Neural cell (in vitro differentiated cells): ENCODE data around the gene TNFAIP8L1.

ENCODE experiments used
- EP300 ChIP-seq: fragments of 450-650 bp; conservative IDR thresholded peaks from 2 replicates; pipeline ENCODE4 v1.6.1; 2014; ENCODE audit warnings: antibody characterized with exemption, mild to moderate bottlenecking, moderate library complexity; ENCODE audit not compliant: poor library complexity, severe bottlenecking
- EZH2 ChIP-seq: fragments of 200-600, 300-800 bp; shearing (Covaris generic), sonication (generic); IDR thresholded peaks from 2 replicates; pipeline ENCODE4 v1.6.1; 2014; ENCODE audit warnings: antibody characterized with exemption, low read length, borderline replicate concordance, mild to moderate bottlenecking; ENCODE audit not compliant: insufficient read depth, poor library complexity, severe bottlenecking
- POLR2AphosphoS5 ChIP-seq: IDR thresholded peaks from 2 replicates; pipeline ENCODE4 v1.6.1; 2012
- RAD21 ChIP-seq: fragments of 450-650 bp; conservative IDR thresholded peaks from 2 replicates; pipeline ENCODE4 v1.6.1; 2014; ENCODE audit warnings: antibody characterized with exemption, mild to moderate bottlenecking, moderate library complexity
- TAF1 ChIP-seq: IDR thresholded peaks from 2 replicates; pipeline ENCODE4 v1.6.1; 2012; ENCODE audit warnings: low read depth
- TF ChIP-seq, protein P1 (sequence below): fragments of 450-650 bp; IDR thresholded peaks from 2 replicates; pipeline ENCODE4 v1.5.1; 2014; ENCODE audit warnings: antibody characterized with exemption, mild to moderate bottlenecking, moderate library complexity; ENCODE audit not compliant: poor library complexity, severe bottlenecking
- TF ChIP-seq, protein P2 (sequence below): IDR thresholded peaks from 2 replicates; pipeline ENCODE4 v1.6.1; 2012; ENCODE audit warnings: borderline replicate concordance

DNA sequence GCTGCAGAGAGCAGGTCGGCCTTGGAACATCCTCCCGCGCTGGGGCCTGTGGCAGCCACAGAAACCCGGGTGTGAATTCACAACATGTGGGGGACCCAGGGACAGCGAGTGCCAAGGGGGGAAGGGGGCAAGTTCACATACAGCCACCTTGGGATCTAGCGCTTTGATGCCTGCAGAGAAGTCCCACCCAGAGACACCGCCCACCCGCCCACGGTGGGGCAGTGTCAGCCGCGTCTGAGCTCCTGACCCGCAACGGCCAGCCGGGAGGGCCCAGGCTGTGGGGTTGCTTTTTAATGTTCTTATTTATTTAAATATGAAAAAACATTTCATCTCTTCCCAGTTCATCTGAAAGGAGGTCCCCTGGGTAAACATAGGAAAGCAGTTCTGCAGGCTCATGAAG, 17.9 kb downstream of the TNFAIP8L1 start:
- TF ChIP-seq, protein P1, sequence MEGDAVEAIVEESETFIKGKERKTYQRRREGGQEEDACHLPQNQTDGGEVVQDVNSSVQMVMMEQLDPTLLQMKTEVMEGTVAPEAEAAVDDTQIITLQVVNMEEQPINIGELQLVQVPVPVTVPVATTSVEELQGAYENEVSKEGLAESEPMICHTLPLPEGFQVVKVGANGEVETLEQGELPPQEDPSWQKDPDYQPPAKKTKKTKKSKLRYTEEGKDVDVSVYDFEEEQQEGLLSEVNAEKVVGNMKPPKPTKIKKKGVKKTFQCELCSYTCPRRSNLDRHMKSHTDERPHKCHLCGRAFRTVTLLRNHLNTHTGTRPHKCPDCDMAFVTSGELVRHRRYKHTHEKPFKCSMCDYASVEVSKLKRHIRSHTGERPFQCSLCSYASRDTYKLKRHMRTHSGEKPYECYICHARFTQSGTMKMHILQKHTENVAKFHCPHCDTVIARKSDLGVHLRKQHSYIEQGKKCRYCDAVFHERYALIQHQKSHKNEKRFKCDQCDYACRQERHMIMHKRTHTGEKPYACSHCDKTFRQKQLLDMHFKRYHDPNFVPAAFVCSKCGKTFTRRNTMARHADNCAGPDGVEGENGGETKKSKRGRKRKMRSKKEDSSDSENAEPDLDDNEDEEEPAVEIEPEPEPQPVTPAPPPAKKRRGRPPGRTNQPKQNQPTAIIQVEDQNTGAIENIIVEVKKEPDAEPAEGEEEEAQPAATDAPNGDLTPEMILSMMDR: no peak
- TF ChIP-seq EZH2 (no peak), RAD21 (no peak), EP300 (no peak), TAF1 (no peak), POLR2AphosphoS5 (no peak)
- TF ChIP-seq, protein P2, sequence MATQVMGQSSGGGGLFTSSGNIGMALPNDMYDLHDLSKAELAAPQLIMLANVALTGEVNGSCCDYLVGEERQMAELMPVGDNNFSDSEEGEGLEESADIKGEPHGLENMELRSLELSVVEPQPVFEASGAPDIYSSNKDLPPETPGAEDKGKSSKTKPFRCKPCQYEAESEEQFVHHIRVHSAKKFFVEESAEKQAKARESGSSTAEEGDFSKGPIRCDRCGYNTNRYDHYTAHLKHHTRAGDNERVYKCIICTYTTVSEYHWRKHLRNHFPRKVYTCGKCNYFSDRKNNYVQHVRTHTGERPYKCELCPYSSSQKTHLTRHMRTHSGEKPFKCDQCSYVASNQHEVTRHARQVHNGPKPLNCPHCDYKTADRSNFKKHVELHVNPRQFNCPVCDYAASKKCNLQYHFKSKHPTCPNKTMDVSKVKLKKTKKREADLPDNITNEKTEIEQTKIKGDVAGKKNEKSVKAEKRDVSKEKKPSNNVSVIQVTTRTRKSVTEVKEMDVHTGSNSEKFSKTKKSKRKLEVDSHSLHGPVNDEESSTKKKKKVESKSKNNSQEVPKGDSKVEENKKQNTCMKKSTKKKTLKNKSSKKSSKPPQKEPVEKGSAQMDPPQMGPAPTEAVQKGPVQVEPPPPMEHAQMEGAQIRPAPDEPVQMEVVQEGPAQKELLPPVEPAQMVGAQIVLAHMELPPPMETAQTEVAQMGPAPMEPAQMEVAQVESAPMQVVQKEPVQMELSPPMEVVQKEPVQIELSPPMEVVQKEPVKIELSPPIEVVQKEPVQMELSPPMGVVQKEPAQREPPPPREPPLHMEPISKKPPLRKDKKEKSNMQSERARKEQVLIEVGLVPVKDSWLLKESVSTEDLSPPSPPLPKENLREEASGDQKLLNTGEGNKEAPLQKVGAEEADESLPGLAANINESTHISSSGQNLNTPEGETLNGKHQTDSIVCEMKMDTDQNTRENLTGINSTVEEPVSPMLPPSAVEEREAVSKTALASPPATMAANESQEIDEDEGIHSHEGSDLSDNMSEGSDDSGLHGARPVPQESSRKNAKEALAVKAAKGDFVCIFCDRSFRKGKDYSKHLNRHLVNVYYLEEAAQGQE: no peak
